Spleen (tissue), 11 donors: ENCODE results near the gene BSN. TPM values are rescaled to one million over a fixed set of nuclear protein-coding genes. Genes with fewer than 3 reads are reported as not detected.

ENCODE experiments used
- DNase-seq: peaks from one replicate; pipeline ENCODE4 v3.0.0-alpha.2; 2020
- H3K27ac ChIP-seq, 8 donors: fragments of 200-600 bp; sonication (generic) in 7 of 8; 1 replicate in 4 of 8; 2 replicates in 4 of 8; pipeline versions ENCODE4 v1.5.0 to v1.8.0; 2016 to 2021; ENCODE audit warnings: inconsistent platforms in 4 of 8, mild to moderate bottlenecking in 4 of 8, moderate library complexity in 1 of 8
- H3K27me3 ChIP-seq, 7 donors: fragments of 200-600 bp; sonication (generic) in 6 of 7; replicated peaks in 1 of 7; 1 replicate in 4 of 7; 2 replicates in 3 of 7; pipeline versions ENCODE4 v1.5.0 to v1.8.0; 2016 to 2021; ENCODE audit warnings: inconsistent platforms in 3 of 7, mild to moderate bottlenecking in 1 of 7
- H3K36me3 ChIP-seq, 6 donors: fragments of 200-600 bp; sonication (generic) in 5 of 6; 1 replicate in 4 of 6; 2 replicates in 2 of 6; pipeline versions ENCODE4 v1.5.0 to v1.8.0; 2016 to 2021; ENCODE audit warnings: inconsistent platforms in 2 of 6
- H3K4me1 ChIP-seq, 6 donors: fragments of 200-600 bp; sonication (generic) in 5 of 6; 1 replicate in 3 of 6; 2 replicates in 3 of 6; pipeline versions ENCODE4 v1.5.0 to v1.8.0; 2016 to 2021; ENCODE audit warnings: inconsistent platforms in 3 of 6
- H3K4me3 ChIP-seq, 8 donors: fragments of 200-600 bp; sonication (generic) in 7 of 8; 1 replicate in 4 of 8; 2 replicates in 4 of 8; pipeline versions ENCODE4 v1.5.0 to v1.8.0; 2016 to 2021; ENCODE audit warnings: inconsistent platforms in 4 of 8, mild to moderate bottlenecking in 4 of 8, moderate library complexity in 2 of 8
- H3K9me3 ChIP-seq, 8 donors: fragments of 200-600 bp; sonication (generic) in 7 of 8; 1 replicate in 4 of 8; 2 replicates in 4 of 8; pipeline versions ENCODE4 v1.5.0 to v1.8.0; 2016 to 2021; ENCODE audit warnings: inconsistent platforms in 4 of 8
- CTCF ChIP-seq, 11 experiments: fragments of 200-600 bp in 7 of 11; fragments of 450-650 bp in 4 of 11; sonication (generic) in 4 of 11; IDR thresholded peaks in 8 of 11; conservative IDR thresholded peaks in 3 of 11; 1 replicate in 7 of 11; 2 replicates in 4 of 11; pipeline versions ENCODE4 v1.4.0 to v1.8.0; 2016 to 2021; ENCODE audit warnings: antibody characterized with exemption in 11 of 11, inconsistent platforms in 4 of 11, mild to moderate bottlenecking in 1 of 11
- POLR2A ChIP-seq, 3 donors: fragments of 450-650 bp; IDR thresholded peaks; one replicate each; pipeline ENCODE4 v1.5.1; 2017; ENCODE audit warnings: antibody characterized with exemption in 3 of 3, mild to moderate bottlenecking in 1 of 3
- POLR2AphosphoS5 ChIP-seq, 3 donors: sonication (generic); formaldehyde crosslinking; IDR thresholded peaks; one replicate each; pipeline ENCODE4 v1.5.1; 2017; ENCODE audit warnings: antibody characterized with exemption in 3 of 3
- WGBS, 5 donors: extraction: QIAGEN DNeasy Blood & Tissue Kit in 3 of 5; methylation state at CpG; one replicate each; pipeline versions ENCODE4 v1.1.5 to v1.1.7; 2013 to 2018; 5-methylcytosine and 5-hydroxymethylcytosine counted together
- intact Hi-C: fragments of 100-400 bp; cut with DNase I; formaldehyde crosslinking; loops from one replicate; pipeline ENCODE4 v1.15.0; 2023; ENCODE audit warnings: low total_unique reads
- polyA plus RNA-seq, 3 donors: library from polyadenylated mRNA; stranded (reverse); fragments of 200-250 nt; gene quantifications; one replicate each; pipeline ENCODE4 v1.2.1, GENCODE V29; 2013
- total RNA-seq, 7 donors: library from RNA; depleted of rRNA in 3 of 7; stranded (reverse); fragments of >200 nt in 3 of 7; fragmentation: NEBNext Ultra II Directional in 4 of 7; extraction: Animal tissue kit (Norgen Biotek cat#: 25700) in 4 of 7; gene quantifications; one replicate each; pipeline versions ENCODE4 v1.1.0 to v1.2.1, GENCODE V29; 2016 to 2021
- donor health status: healthy with polysubstance abuse.
- donor health status: DM: no; HTN: no; CAD: no; lungs with moderate emphysema.
- donor health status: DM: no; HTN: no; CAD: no.
- donor health status: Bipolar disorder and iron deficiency.
- donor health status: healthy.
- donor health status: DM: no; HTN: no; CAD: no.
- donor health status: DM: yes; HTN: yes; CAD: no.

Gene BSN
- total and polyA plus RNA-seq, 10 donors = 0.02 to 1.1 (median 0.36) TPM

- H3K36me3 ChIP-seq = no peaks in the 10 kb centered on the region
- no peak overlapping the region for H3K27ac ChIP-seq
- 80 to 94% (median 87%) methylated on average over 7 of the region's 7 CpGs for WGBS, 5 donors
- no peaks in the 10 kb centered on the region for H3K27me3 ChIP-seq
- H3K4me3 ChIP-seq = no peak overlapping the region
- no peak for DNase-seq
- no peaks in the 10 kb centered on the region for H3K4me1 ChIP-seq
- TF ChIP-seq POLR2AphosphoS5 (IDR thresholded peaks at IDR 0.05) = no peak
- no peak for TF ChIP-seq CTCF (IDR thresholded peaks at IDR 0.05 in 8 of 11, conservative IDR thresholded peaks at IDR 0.05 in 3 of 11)
- no peak for TF ChIP-seq POLR2A (IDR thresholded peaks at IDR 0.05)
- intact Hi-C loops = no loop called here
- peaks cover 0 to 6% (median 5%) of the 10 kb centered on the region in 8 donors for H3K9me3 ChIP-seq
Observed at GRCh38 chr3:49617390-49618013, 63.2 kb downstream of the BSN start.

- DNase-seq = no peak
- intact Hi-C loops = no loop called here
- H3K27me3 ChIP-seq = no peaks in the 10 kb centered on the region
- H3K36me3 ChIP-seq = no peaks in the 10 kb centered on the region
- no peaks in the 10 kb centered on the region for H3K9me3 ChIP-seq
- H3K27ac ChIP-seq = no peak overlapping the region
- H3K4me1 ChIP-seq = no peaks in the 10 kb centered on the region
- no peak overlapping the region for H3K4me3 ChIP-seq
- WGBS, 5 donors = 71 to 77% (median 73%) methylated on average over 4 of the region's 4 CpGs
- TF ChIP-seq CTCF (IDR thresholded peaks at IDR 0.05 in 8 of 11, conservative IDR thresholded peaks at IDR 0.05 in 3 of 11) (no peak), POLR2AphosphoS5 (IDR thresholded peaks at IDR 0.05) (no peak), POLR2A (IDR thresholded peaks at IDR 0.05) (no peak)
Observed at GRCh38 chr3:49618412-49618811, 64.1 kb downstream of the BSN start.

GRCh38 chr3:49619649-49620048 lies 65.4 kb downstream of the BSN start:
- Histone ChIP-seq H3K9me3 (no peaks in the 10 kb centered on the region), H3K4me3 (no peak overlapping the region), H3K27me3 (no peaks in the 10 kb centered on the region), H3K27ac (no peak overlapping the region), H3K36me3 (no peaks in the 10 kb centered on the region), H3K4me1 (no peaks in the 10 kb centered on the region)
- intact Hi-C loops = no loop called here
- no peak for DNase-seq
- WGBS, 5 donors = 74 to 92% (median 83%) methylated on average over 5 of the region's 5 CpGs
- TF ChIP-seq CTCF (IDR thresholded peaks at IDR 0.05 in 8 of 11, conservative IDR thresholded peaks at IDR 0.05 in 3 of 11) = no peak
- no peak for TF ChIP-seq POLR2AphosphoS5 (IDR thresholded peaks at IDR 0.05)
- TF ChIP-seq POLR2A (IDR thresholded peaks at IDR 0.05) = no peak

GRCh38 chr3:49620728-49621127 lies 66.5 kb downstream of the BSN start:
- Histone ChIP-seq H3K9me3 (no peaks in the 10 kb centered on the region), H3K4me3 (no peak overlapping the region), H3K4me1 (no peaks in the 10 kb centered on the region), H3K27me3 (no peaks in the 10 kb centered on the region), H3K36me3 (no peaks in the 10 kb centered on the region), H3K27ac (no peak overlapping the region)
- TF ChIP-seq POLR2A (IDR thresholded peaks at IDR 0.05) (no peak), POLR2AphosphoS5 (IDR thresholded peaks at IDR 0.05) (no peak), CTCF (IDR thresholded peaks at IDR 0.05 in 8 of 11, conservative IDR thresholded peaks at IDR 0.05 in 3 of 11) (no peak)
- 92 to 96% (median 93%) methylated on average over 8 of the region's 8 CpGs for WGBS, 5 donors
- intact Hi-C loops = no loop called here
- DNase-seq = no peak
